SK-N-MC (cell line): ENCODE measurements around the gene RYR1.

ENCODE experiments used
- EZH2 ChIP-seq: fragments of 200-600 bp; sonication (generic); IDR thresholded peaks from one replicate; pipeline ENCODE4 v1.6.1; 2017; ENCODE audit warnings: antibody characterized with exemption
- FOXP2 ChIP-seq: optimal IDR thresholded peaks from 2 replicates; pipeline ENCODE3; 2011; ENCODE audit warnings: mild to moderate bottlenecking, moderate library complexity; ENCODE audit not compliant: insufficient read depth; ENCODE audit errors: extremely low read length, control extremely low read depth
- POLR2AphosphoS5 ChIP-seq: IDR thresholded peaks from 2 replicates; pipeline ENCODE4 v1.6.1; 2012; ENCODE audit warnings: mild to moderate bottlenecking, low read depth, low read length, borderline replicate concordance

DNA sequence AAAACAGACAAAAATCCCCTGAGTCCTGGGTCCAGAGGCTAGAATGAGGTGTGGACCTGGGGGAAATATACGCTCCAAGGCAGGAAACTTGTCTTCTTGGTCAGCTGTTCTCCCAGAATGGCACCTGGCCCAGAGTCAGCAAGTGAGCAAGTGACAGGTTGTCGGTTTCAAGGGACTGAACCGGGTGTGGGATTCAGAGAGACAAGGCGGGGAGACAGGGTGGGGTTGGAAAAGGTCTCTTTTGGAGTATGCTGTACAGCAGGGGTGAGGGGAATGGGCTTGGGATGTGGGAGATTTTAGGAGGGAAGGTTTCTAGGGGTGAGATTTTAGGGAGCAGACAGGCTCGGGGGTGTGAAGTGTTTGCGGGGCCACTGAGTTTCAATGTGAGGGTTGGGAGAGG, 83.3 kb downstream of the RYR1 start:
- no peak for TF ChIP-seq EZH2
- TF ChIP-seq POLR2AphosphoS5: no peak
- TF ChIP-seq FOXP2: no peak
